HG03521 (cell line): Measurements from ENCODE around the gene PLOD2.
"Not testable (repeated sequence)": the region's sequence is repeated elsewhere in the genome, so short reads cannot be mapped to it uniquely, and the experiment has no call there.

Experiments
- ATAC-seq: cut with Tn5 transposase; IDR thresholded peaks from one replicate; pipeline ENCODE4 v1.9.1; 2021; ENCODE audit warnings: mild to moderate bottlenecking, moderate library complexity; ENCODE audit not compliant: unreplicated experiment

PLOD2 gene

GRCh38 chr3:146142757-146143156 is 18.2 kb downstream of the PLOD2 start:
- ATAC-seq = no peak

DNA sequence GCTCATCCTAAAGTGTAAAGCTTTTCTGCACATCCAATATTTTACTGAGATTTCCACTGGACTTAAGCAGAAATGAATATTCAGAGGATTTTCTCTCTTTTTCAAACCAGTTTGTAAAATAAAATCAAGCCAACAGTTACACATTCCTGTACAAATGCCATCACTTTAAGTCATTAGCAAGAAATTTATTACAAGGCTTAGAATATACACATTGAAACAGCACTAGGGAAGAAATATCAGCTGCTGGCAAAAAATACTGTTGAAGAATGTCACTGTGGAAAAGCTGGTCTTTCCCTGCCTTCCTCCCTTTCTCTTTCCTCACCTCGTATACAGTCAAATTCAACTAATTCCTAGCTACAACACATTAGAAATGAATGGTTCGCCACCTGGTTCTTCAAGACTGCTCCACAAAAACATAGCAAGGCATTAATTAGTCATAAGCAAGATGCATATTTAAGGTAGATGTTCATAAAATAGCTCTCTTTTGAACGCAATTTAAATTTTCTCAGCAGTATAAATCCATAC is 21.3 kb downstream of the PLOD2 start:
- ATAC-seq = no peak

- no peak for ATAC-seq
Observed at GRCh38 chr3:146138902-146139301, 22.1 kb downstream of the PLOD2 start.

DNA sequence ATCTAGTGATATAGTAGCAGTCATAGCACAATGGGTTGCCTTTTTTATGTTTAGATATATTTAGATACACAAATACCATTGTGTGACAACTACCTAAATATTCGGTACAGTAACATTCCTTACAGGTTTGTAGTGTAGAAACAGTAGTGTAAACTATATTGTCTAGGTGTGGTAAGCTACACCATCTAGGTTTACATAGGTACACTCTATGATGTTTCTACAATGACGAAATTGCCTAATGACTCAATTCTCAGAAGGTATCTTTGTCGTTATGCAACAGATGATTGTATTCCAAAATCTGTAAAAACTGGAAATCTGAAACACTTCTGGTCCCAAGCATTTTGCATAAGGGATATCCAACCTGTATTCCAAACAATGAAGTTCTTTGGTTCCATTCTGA is 24.3 kb downstream of the PLOD2 start:
- ATAC-seq = no peak

DNA sequence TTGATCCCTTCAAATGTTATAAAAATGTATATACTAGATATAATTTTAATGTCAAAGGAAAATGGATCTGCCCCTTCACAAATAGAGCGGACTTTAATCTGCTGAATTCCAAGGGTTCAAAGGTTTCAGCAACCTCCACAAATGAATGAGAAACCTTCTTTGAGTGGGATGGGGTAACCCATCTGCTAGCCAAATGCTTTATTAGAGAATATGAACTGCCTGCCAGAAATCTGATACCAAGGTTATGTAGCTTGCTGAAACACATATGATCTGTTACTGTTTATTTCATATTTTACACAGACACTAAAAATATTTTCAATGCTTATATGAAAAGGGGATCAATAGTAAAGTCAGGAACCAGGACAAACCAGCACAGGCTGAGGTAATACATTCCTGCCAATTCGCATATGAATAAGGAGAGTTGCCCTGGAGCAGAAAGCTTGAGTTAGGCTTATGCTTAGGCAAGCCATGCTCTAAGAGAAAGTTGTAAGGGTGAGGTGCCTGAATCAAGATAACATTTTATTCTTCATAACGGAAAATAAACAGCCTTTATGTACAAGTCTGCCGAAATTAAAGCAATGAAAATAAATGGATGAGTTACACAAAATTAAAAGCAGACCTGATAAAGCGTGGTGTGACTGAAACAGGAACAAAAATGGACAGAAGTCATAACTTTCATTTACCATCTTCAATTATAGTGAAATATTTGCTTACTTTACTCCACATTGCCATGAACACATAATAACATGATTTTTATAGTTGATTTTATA is 26.5 kb downstream of the PLOD2 start:
- ATAC-seq = no peak

GRCh38 chr3:146133441-146133840 is 27.5 kb downstream of the PLOD2 start:
- ATAC-seq = no peak

- ATAC-seq = no peak
Observed at GRCh38 chr3:146131616-146132410, 29.2 kb downstream of the PLOD2 start.

GRCh38 chr3:146130881-146131371 is 30.1 kb downstream of the PLOD2 start:
- ATAC-seq = no peak

- no peak for ATAC-seq
Observed at GRCh38 chr3:146129750-146130149, 31.2 kb downstream of the PLOD2 start.

DNA sequence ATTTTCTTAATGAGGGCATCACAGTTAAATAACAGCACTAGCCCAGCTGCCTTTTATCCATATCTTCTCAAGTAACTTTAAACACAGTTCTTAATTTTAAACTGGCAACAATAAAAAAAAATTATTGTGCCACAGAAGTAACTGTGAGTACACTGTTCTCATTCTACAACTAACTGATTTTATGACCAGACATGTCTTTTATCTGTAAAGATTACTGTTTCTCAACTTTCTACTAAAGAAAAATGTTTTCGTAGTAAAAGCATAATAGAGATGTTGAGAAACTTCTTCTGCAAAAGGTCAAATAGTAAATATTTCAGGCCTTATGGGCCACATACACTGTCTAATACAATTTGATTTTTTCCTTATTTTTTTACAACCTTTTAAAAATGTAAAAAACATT is 32.0 kb downstream of the PLOD2 start:
- ATAC-seq = no peak

GRCh38 chr3:146128179-146128578 is 32.8 kb downstream of the PLOD2 start:
- ATAC-seq = no peak

DNA sequence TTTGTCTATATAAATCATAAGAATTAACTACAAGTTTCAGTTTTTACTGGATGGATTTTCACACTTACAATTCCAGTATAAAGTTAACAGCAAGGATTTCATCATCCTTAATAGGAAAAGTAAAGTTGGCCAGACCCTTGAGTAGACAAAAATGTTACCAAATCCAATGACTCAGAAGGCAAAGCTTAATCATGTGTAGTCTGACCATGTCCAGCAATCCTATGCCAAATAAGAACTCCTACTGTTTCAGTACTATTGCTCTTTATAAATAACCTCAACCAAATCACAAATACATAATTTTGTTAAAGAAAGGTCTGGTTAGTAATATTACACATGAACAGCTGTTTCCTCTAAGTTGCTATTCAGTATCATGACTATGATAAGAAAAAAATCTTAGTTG is 35.0 kb downstream of the PLOD2 start:
- ATAC-seq = no peak

- ATAC-seq = no peak
Observed at GRCh38 chr3:146124126-146124801, 36.7 kb downstream of the PLOD2 start.

- no peak for ATAC-seq
Observed at GRCh38 chr3:146117406-146118285, 43.3 kb downstream of the PLOD2 start.

DNA sequence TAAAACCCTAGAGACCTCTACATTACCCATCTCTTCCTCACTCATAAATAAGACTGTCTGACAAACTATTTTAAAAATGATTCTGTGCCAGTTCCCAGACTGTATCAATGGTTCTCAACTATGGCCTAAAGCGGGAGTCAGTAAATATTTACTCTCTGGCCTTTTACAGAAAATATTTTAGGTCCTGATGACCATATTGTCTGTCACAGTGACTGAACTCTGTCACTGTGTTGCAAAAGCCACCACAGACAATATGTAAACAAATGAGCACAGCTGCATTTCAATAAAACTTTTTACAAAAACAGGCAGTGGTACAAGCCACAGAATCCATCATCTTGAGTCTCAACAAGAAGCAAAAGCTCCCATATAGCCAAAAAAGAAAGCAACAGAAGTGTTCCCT is 45.4 kb downstream of the PLOD2 start:
- ATAC-seq = no peak

DNA sequence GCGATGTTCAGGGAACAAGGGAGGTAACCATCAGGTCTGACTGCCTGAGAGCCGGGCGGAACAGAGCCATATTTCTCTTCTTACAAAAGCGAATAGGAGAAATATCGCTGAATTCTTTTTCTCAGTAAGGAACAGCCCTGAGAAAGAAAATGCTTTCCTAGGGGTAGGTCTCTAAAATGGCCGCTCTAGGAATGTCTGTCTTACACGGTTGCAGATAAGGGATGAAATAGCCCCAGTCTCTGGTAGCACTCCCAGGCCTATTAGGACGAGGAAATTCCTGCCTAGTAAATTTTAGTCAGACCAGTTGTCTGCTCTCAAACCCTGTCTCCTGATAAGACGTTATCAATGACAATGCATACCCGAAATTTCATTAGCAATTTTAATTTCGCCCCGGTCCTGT is 47.2 kb downstream of the PLOD2 start:
- not testable (repeated sequence) for ATAC-seq

DNA sequence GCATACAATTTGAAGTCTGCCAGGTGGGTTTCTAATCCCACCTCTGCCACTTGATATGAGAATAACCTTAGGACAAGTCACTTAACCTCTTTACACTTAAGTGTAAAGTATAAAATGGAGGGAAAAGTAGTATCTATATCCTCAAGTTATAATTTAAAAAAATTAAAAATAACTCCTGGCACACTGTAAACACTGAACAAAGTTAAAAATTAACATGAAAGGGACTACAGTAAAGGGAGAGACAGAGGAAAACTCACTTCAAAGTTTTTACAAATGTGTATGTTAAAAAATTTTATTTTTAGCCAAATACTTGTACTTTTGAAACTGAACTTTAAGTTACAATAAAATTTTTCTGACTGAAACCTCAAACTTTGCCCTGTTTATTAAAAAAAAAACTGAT is 49.6 kb downstream of the PLOD2 start:
- ATAC-seq = no peak

- ATAC-seq = no peak
Observed at GRCh38 chr3:146110161-146110560, 50.8 kb downstream of the PLOD2 start.

DNA sequence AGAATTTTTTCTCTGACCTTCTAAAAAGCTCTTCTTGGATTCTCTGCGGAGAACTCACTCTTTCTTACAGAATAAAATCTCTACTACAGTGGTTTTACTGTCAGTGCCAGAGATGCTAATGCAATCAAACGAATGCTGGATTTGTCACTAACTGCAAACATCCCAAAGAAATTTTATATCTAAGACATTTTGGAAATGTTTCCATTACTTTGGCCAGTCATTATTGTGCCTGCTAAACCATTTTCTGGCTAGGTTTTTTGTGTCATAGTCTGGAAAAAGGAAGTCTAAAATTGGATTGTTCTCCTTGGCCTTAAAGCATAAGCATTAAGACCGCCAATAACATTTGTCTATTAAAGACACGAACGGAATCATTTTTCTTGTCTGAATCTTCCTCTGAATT is 54.0 kb downstream of the PLOD2 start:
- no peak for ATAC-seq

- ATAC-seq = no peak
Observed at GRCh38 chr3:146104068-146104467, 56.9 kb downstream of the PLOD2 start.
